Skeletal muscle tissue (tissue), 4 donors: ENCODE measurements around the gene SEC62. TPM values are rescaled to one million over a fixed set of nuclear protein-coding genes. Genes with fewer than 3 reads are reported as not detected.

Source experiments
- H3K27ac ChIP-seq: one replicate; pipeline ENCODE4 v1.7.0; 2013; ENCODE audit warnings: mild to moderate bottlenecking, low read depth, low read length, inconsistent platforms
- H3K27me3 ChIP-seq, 3 donors: one replicate each; pipeline ENCODE4 v1.7.0; 2013; ENCODE audit warnings: low read length in 3 of 3; ENCODE audit not compliant: control insufficient read depth in 3 of 3, insufficient read depth in 3 of 3
- H3K36me3 ChIP-seq, 3 donors: one replicate each; pipeline ENCODE4 v1.7.0; 2013; ENCODE audit warnings: low read length in 3 of 3; ENCODE audit not compliant: control insufficient read depth in 3 of 3, insufficient read depth in 3 of 3
- H3K4me1 ChIP-seq, 3 donors: one replicate each; pipeline ENCODE4 v1.7.0; 2013; ENCODE audit warnings: low read length in 3 of 3, mild to moderate bottlenecking in 3 of 3; ENCODE audit not compliant: control insufficient read depth in 3 of 3, insufficient read depth in 3 of 3
- H3K4me3 ChIP-seq, 3 donors: one replicate each; pipeline ENCODE4 v1.7.0; 2013; ENCODE audit warnings: low read length in 3 of 3
- H3K9ac ChIP-seq, 3 donors: one replicate each; pipeline ENCODE4 v1.7.0; 2013; ENCODE audit warnings: low read length in 3 of 3, mild to moderate bottlenecking in 3 of 3, moderate library complexity in 2 of 3, low read depth in 1 of 3
- H3K9me3 ChIP-seq, 3 donors: one replicate each; pipeline ENCODE4 v1.7.0; 2013; ENCODE audit warnings: low read length in 3 of 3; ENCODE audit not compliant: control insufficient read depth in 3 of 3
- total RNA-seq: library from RNA; depleted of rRNA; stranded (reverse); fragments of >200 nt; gene quantifications from one replicate; pipeline ENCODE4 v1.2.3, GENCODE V29; 2014
- donor health status: Osteomylitis.

Gene SEC62
- total RNA-seq, 1 donor from 2014 or later = 25.1 TPM

DNA sequence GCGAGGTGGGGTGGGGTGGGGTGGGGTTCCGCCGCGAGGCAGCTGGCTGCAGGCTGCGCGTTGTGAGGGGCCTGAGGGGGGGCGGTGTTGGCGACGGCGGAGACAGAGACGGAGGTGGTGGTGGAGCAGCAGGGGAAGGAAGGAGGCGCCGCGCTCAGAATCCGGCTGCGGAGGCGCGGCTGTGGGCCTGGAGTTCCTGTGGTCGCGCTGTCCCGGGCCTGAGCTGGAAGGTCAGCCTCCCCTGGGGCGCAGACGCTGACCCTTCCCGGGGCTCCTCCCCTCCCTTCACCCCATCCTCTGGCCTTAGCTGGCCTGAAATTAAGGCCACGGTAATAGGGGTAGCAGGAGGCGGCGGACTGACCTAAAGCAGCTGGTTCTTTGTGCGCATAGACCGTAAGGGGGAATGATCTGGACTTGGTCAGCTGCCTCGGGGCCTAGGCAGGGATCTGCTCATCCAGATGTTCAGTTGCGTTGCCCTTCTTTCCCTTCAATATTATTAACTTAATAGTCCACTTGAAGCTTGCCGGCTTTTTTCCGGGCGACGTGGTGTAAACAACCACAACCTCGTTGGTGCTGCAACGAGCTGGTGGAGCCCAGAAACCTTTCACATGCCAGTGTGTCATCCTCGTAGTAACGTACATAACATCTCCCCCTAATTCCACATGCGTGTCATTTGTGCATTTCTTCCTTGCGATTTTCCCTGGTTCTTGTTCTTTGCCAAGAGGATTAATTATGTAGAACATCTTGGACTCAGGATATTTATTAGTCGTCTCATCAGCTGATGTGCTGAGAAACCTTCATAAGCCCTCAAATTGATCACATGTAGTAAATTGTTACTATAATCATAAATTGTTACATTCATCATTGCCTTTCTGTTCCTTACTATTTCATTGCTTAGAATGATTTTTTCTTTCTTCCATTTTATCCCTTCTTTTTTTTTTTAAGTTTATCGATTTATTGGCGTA is 626 bp downstream of the SEC62 start:
- H3K4me1 ChIP-seq = peaks cover 11 to 28% (median 20%) of the 10 kb centered on the region in 3 donors

DNA sequence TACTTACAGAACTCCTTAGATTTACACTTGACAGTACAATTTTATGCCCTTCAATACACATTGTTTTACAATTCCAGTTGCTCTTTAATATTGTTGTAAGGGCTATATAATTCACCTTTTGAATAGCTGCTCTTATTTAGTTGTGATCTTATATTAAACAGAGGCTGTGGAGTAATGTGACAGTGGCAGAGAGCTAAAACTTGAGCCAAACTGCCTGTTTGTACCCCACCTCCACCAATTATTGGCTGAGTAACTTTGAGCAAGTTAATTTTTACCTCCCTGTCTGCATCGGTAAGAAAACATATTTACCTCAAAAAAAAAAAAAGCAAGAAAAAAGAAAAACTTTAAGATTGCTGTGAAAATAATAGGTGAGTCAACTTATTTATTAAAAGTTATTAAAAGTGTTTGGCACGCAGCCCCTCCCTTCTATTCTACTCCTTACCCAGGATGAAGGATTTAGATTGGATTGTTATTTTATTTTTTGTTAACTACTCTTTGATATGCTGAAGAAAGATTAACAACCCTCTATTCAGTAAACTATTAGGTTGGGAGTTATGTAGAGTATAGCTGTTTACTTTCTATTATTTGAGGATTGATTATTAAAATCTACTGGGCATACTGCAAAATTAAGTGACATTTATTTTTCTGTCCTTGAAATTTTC is 1.7 kb downstream of the SEC62 start:
- no peaks in the 10 kb centered on the region for H3K27me3 ChIP-seq
- peaks cover 11 to 28% (median 20%) of the 10 kb centered on the region in 3 donors for H3K4me1 ChIP-seq
- H3K36me3 ChIP-seq = peaks cover 2 to 7% (median 3%) of the 10 kb centered on the region in 3 donors
- H3K4me3 ChIP-seq = peak overlapping the region in 1 of 3 donors; percentile 93
- no peak overlapping the region for H3K27ac ChIP-seq
- no peaks in the 10 kb centered on the region for H3K9me3 ChIP-seq
- H3K9ac ChIP-seq = peak overlapping the region; percentile 25 to 57 (median 51)

More for the DNA sequence above, 626 bp downstream of the SEC62 start:
- peaks cover 2 to 7% (median 3%) of the 10 kb centered on the region in 3 donors for H3K36me3 ChIP-seq
- no peaks in the 10 kb centered on the region for H3K27me3 ChIP-seq
- H3K9ac ChIP-seq = peak overlapping the region; percentile 90 to 95 (median 94)
- H3K27ac ChIP-seq = peak overlapping the region; percentile 89
- peak overlapping the region; percentile 89 to 93 (median 93) for H3K4me3 ChIP-seq
- H3K9me3 ChIP-seq = no peaks in the 10 kb centered on the region

DNA sequence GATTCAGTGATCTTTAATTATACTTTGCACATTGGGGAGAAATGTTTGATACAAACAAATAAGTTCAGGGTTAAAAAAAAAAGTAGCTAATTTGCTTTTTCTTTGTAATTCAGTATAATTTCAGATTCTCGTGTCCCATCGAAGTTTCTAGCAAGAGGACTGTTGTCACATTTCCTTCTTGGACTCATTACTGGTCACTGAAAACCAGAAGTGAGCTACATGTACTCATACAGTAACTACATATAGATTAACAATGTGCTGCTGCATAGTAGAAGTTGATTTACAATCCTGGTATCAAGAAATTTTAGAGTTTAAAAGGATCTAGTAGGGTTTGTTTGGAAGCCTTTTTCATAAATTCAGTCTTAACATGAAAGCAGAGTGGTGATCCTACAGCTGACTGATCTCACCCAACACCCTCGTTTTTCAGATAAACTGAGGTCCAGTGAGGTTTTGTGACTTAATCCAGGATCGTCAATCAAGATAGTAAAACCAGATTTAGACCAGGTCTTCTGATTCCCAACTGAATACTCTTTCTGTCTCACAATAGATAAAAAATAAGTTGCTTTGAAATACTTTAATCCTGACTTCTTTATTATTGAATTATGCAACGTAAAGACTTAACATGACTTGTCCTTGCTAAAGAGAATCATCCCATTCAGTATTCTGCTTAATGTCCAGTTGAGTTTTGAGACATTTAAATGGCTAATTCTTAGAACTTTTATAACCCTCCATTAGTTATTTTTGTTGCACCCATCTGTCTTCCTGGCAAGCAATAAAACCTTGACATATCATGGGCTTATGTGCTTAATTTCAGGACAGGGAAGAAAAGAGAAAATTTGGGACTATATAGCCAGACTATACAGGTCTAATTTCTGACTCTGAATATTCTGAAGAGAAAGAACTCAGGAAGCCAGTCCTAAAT is 2.8 kb downstream of the SEC62 start:
- Histone ChIP-seq H3K4me3 (no peak overlapping the region), H3K4me1 (peaks cover 11 to 28% (median 20%) of the 10 kb centered on the region in 3 donors), H3K9me3 (no peaks in the 10 kb centered on the region), H3K9ac (peak overlapping the region in 1 of 3 donors; percentile 15), H3K27ac (no peak overlapping the region), H3K27me3 (no peaks in the 10 kb centered on the region), H3K36me3 (peaks cover 2 to 7% (median 3%) of the 10 kb centered on the region in 3 donors)

DNA sequence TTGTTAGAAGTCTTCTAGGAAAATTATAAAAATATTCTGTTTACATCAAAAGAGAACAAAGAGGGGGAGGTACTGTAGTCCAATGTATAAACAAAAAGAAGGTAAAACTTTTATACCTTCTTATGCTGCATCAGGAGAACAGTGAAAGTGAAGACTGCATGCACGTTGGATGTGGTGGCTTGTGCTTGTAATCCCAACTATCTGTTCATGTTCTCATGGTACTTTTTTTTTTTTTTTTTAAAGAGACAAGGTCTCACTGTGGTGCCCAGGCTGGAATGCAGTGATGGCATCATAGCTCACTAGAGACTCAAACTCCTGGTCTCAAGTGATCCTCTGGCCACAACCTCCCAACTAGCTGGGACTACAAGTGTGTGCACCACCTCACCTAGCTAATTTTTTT is 4.2 kb downstream of the SEC62 start:
- no peak overlapping the region for H3K9ac ChIP-seq
- H3K27me3 ChIP-seq = no peaks in the 10 kb centered on the region
- peaks cover 11 to 27% (median 19%) of the 10 kb centered on the region in 3 donors for H3K4me1 ChIP-seq

DNA sequence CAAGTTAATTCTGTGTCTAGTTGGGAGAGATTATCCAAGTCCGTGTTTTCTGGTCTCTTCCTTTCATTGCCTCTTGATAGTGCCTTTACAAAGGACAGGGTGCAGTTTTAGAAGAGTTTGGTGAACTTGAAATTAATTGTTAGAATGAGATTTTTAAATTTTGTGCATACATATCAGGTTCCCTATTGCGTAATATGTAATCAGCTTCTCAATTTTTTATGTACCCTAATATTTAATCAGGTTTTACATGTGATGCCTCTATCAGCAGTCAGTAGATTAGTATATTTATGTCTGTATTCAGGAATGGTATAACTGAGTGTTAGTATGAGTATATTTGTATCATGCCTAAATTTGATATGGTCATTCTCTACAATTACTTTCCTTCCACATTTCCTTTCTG is 4.9 kb downstream of the SEC62 start:
- no peaks in the 10 kb centered on the region for H3K27me3 ChIP-seq
- no peak overlapping the region for H3K9ac ChIP-seq
- H3K27ac ChIP-seq = no peak overlapping the region
- H3K9me3 ChIP-seq = no peaks in the 10 kb centered on the region
- peaks cover 7 to 23% (median 13%) of the 10 kb centered on the region in 3 donors for H3K4me1 ChIP-seq
- peaks cover 6 to 15% (median 8%) of the 10 kb centered on the region in 3 donors for H3K36me3 ChIP-seq
- no peak overlapping the region for H3K4me3 ChIP-seq

More for the DNA sequence above, 4.2 kb downstream of the SEC62 start:
- H3K27ac ChIP-seq = no peak overlapping the region
- peaks cover 2 to 11% (median 3%) of the 10 kb centered on the region in 3 donors for H3K36me3 ChIP-seq
- no peak overlapping the region for H3K4me3 ChIP-seq
- no peaks in the 10 kb centered on the region for H3K9me3 ChIP-seq

DNA sequence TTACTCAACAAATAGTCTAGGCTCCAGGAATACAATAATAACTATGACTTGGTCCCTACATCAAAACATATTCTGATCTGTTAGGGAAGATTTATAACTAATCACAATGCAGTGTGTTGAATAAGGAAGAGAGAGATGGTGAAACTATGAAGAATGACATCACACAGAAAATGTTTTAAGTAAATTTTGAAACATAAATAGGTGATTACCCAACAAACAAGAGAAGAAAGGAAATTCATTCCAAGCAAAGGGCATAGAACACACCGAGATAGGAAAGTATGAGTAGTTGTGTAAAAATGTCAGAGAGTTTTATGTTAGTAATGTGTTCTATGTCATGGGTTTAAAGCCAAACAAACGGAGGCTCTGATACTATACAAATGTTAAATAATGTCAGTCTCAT is 13.4 kb downstream of the SEC62 start:
- no peak overlapping the region for H3K9ac ChIP-seq
- H3K27me3 ChIP-seq = no peaks in the 10 kb centered on the region
- no peaks in the 10 kb centered on the region for H3K9me3 ChIP-seq
- H3K4me1 ChIP-seq = no peaks in the 10 kb centered on the region
- no peak overlapping the region for H3K4me3 ChIP-seq
- peaks cover 31 to 63% (median 59%) of the 10 kb centered on the region in 3 donors for H3K36me3 ChIP-seq
- H3K27ac ChIP-seq = no peak overlapping the region

DNA sequence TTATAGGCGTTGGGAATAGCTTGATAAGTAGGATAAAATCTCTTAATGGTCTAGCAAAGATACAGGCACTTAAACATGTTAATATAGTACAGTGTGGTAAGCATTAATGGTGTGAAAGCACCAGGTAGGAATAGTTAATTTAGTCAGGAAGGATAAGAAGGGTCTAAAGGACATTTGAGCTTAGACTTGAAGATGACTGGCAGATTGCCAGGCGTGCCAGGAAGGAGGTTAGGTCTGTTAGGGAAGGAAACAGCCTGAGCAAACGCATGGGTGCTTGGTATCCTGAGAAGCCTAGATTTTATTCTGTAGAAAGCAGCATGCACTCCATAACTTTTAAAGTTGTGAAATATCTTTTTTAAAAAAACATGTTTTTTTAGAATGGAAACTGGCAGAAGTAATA is 17.7 kb downstream of the SEC62 start:
- no peaks in the 10 kb centered on the region for H3K27me3 ChIP-seq
- no peak overlapping the region for H3K27ac ChIP-seq
- peaks cover 28 to 68% (median 67%) of the 10 kb centered on the region in 3 donors for H3K36me3 ChIP-seq
- H3K4me3 ChIP-seq = no peak overlapping the region
- no peaks in the 10 kb centered on the region for H3K4me1 ChIP-seq
- H3K9me3 ChIP-seq = no peaks in the 10 kb centered on the region
- H3K9ac ChIP-seq = no peak overlapping the region

DNA sequence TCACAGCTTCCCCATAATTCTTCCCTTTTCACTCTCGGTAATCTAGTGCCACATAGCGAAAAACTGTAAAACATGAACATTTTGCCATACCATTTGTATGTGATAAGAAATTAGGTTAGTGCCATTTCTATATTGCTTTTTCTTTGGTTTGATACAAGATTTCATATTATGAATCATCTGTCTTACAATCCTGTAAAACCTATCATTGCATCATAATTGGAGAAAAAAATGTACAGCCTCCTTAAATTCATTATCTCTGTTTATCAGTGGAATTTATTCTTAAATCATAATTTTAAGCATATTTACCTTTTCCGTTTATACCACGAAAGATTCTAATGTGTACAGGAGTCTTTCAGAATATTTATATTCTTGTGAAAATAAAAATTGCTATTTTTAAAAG is 23.8 kb downstream of the SEC62 start:
- Histone ChIP-seq H3K4me1 (peaks cover 0 to 2% (median 0%) of the 10 kb centered on the region in 3 donors), H3K27me3 (no peaks in the 10 kb centered on the region), H3K9me3 (no peaks in the 10 kb centered on the region), H3K27ac (no peak overlapping the region), H3K4me3 (no peak overlapping the region), H3K9ac (no peak overlapping the region), H3K36me3 (peaks cover 17 to 45% (median 39%) of the 10 kb centered on the region in 3 donors)

DNA sequence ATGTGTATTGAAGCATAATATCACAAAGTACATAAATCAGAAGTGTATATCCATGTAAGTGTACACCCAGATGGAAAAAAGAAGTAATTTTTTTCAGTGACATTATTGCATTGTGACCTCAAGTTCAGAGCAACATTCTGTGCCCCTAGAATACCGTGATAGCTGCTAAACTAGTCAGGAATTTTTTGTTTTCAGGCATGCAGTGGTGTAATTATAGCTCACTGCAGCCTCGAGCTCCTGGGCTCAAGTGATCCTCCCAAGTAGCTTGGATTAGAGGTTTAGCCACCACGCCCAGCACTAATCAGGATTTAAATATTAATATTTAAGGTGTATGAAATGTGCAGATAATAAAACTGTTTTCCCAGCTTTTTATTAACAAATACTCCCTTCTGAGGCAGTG is 25.5 kb downstream of the SEC62 start:
- Histone ChIP-seq H3K27ac (no peak overlapping the region), H3K4me3 (no peak overlapping the region), H3K4me1 (peaks cover 0 to 2% (median 0%) of the 10 kb centered on the region in 3 donors), H3K9me3 (no peaks in the 10 kb centered on the region), H3K9ac (no peak overlapping the region), H3K36me3 (peaks cover 10 to 41% (median 40%) of the 10 kb centered on the region in 3 donors), H3K27me3 (no peaks in the 10 kb centered on the region)
